22Rv1 (cell line): ENCODE results near the gene RARA.

Experiments
- ZFX ChIP-seq: fragments of 450-650 bp; IDR thresholded peaks from 2 replicates; pipeline ENCODE4 v1.6.1; 2017; ENCODE audit warnings: antibody characterized with exemption, borderline replicate concordance
- TF ChIP-seq, protein P1 (sequence below): fragments of 450-650 bp; IDR thresholded peaks from 2 replicates; pipeline ENCODE4 v1.5.1; 2017; ENCODE audit warnings: mild to moderate bottlenecking

DNA sequence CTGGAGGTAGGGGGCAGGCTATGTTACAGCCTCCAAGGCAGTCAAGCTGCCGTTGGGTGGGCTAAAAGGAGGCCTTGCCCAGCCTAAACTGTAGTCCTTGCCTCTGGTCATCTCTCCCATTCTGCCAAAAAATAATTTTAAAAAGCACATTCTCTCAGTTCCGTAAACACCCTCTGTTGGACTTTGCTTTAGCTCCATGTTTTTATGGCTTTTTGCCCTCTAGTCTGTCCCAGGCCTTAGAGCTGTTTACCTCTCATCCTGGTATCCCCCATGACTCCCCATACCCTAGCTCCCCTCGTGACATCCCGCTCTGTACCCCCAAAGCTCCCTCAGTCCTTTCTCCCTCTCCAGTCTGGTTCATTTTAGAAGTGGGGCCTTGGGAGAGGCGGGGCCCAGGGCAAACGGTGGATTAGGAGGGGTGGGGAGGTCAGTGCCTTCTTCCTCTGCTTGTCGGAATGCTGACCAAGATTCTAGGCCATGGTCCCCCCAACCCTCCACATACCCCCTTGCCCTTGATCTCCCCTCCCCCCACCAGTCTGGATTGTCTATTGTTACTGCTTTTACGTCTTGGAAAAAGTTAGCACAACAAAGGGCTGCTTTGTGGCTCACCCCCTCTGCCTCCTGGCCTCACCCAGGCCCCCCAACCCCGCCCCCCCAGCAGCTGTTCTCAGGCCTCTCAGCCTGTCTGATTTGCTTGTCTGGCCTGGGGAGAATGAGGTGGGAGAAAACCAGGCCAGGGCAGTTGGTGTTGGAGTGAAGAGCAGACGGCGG, 37.2 kb downstream of the RARA start:
- TF ChIP-seq, protein P1, sequence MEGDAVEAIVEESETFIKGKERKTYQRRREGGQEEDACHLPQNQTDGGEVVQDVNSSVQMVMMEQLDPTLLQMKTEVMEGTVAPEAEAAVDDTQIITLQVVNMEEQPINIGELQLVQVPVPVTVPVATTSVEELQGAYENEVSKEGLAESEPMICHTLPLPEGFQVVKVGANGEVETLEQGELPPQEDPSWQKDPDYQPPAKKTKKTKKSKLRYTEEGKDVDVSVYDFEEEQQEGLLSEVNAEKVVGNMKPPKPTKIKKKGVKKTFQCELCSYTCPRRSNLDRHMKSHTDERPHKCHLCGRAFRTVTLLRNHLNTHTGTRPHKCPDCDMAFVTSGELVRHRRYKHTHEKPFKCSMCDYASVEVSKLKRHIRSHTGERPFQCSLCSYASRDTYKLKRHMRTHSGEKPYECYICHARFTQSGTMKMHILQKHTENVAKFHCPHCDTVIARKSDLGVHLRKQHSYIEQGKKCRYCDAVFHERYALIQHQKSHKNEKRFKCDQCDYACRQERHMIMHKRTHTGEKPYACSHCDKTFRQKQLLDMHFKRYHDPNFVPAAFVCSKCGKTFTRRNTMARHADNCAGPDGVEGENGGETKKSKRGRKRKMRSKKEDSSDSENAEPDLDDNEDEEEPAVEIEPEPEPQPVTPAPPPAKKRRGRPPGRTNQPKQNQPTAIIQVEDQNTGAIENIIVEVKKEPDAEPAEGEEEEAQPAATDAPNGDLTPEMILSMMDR, result no peak
- TF ChIP-seq ZFX, result no peak
